Measurements from ENCODE around the gene CFAP73.

DNA sequence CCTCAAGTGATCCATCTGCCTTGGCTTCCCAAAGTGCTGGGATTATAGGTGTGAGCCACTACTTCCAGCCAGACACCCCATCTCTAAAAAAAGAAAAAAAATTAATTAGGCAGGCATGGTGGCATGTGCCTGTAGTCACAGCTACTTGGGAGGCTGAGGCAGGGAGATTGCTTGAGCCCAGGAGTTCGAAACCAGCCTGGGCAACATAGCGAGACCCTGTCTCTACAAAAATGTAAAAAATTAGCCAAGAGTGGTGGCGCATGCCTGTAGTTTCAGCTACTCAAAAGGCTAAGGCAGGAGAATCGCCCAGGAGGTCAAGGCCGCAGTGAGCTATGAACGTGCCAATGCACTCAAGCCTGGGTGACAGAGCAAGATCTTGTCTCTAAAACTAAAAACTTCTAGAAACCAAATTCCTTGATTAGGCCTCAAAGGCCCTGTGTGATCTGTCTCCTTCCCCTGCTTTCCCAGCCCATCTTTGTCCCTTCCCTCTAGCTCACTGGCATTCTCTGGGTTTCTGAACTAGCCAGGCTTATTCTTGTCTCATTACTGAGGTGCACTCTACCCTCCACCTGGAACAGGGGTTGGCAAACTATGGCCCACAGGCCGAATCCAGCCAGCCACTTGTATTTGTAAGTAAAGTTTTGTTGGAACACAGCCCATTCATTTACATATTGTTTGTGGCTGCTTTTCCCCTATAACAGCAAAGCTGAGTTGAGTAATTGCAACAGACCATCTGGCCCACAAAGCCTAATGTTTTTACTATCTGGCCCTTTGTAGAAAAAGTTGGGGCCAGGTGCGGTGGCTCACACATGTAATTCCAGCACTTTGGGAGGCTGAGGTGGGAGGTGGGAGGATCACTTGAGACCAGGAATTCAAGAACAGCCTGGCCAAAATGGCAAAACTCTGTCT lies 54.6 kb downstream of the CFAP73 start:
- TF ChIP-seq, protein P1, sequence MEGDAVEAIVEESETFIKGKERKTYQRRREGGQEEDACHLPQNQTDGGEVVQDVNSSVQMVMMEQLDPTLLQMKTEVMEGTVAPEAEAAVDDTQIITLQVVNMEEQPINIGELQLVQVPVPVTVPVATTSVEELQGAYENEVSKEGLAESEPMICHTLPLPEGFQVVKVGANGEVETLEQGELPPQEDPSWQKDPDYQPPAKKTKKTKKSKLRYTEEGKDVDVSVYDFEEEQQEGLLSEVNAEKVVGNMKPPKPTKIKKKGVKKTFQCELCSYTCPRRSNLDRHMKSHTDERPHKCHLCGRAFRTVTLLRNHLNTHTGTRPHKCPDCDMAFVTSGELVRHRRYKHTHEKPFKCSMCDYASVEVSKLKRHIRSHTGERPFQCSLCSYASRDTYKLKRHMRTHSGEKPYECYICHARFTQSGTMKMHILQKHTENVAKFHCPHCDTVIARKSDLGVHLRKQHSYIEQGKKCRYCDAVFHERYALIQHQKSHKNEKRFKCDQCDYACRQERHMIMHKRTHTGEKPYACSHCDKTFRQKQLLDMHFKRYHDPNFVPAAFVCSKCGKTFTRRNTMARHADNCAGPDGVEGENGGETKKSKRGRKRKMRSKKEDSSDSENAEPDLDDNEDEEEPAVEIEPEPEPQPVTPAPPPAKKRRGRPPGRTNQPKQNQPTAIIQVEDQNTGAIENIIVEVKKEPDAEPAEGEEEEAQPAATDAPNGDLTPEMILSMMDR (IDR thresholded peaks at IDR 0.05), result no peak
- TF ChIP-seq POLR2AphosphoS5 (IDR thresholded peaks at IDR 0.05) (no peak), POLR2A (IDR thresholded peaks at IDR 0.05) (no peak)
